B cell (primary cell): Measurements from ENCODE around the gene SUGCT. TPM values are rescaled to one million over a fixed set of nuclear protein-coding genes. Genes with fewer than 3 reads are reported as not detected.

Source experiments
- ATAC-seq: fragments of 200-7000 bp; cut with Tn5 transposase; one replicate; pipeline ENCODE4 v1.10.0; 2021; ENCODE audit warnings: low read depth, mild to moderate bottlenecking, moderate number of reproducible peaks, moderate library complexity
- CTCF ChIA-PET: fragments of 350-600 bp; sonication (Branson Sonifier 250); formaldehyde crosslinking; loops from one replicate; lab custom pipeline; 2021; ENCODE audit warnings: antibody characterized with exemption, inconsistent platforms; lab: Charles Lee
- POLR2A ChIA-PET: fragments of 350-600 bp; sonication (Branson Sonifier 250); formaldehyde crosslinking; loops from one replicate; lab custom pipeline; 2021; ENCODE audit warnings: antibody characterized with exemption; lab: Charles Lee
- DNase-seq: peaks from one replicate; pipeline ENCODE4 v3.0.0; 2013
- H2AFZ ChIP-seq: 2 replicates; pipeline ENCODE4 v1.6.1; 2012; ENCODE audit warnings: mild to moderate bottlenecking, low read depth, low read length; ENCODE audit not compliant: insufficient read depth, poor library complexity, severe bottlenecking
- H3K27ac ChIP-seq, 2 donors: 1 replicate in 1 of 2; 2 replicates in 1 of 2; pipeline ENCODE4 v1.5.1; 2012 to 2013; ENCODE audit warnings: low read length in 2 of 2, mild to moderate bottlenecking in 2 of 2, moderate library complexity in 1 of 2
- H3K27me3 ChIP-seq, 4 experiments: fragments of 200-600 bp in 1 of 4; sonication (generic) in 1 of 4; replicated peaks in 1 of 4; 1 replicate in 2 of 4; 2 replicates in 2 of 4; pipeline versions ENCODE4 v1.6.1 to v1.7.0; 2013 to 2016; ENCODE audit warnings: low read length in 3 of 4, mild to moderate bottlenecking in 2 of 4, mixed read lengths in 1 of 4, moderate library complexity in 1 of 4; ENCODE audit not compliant: insufficient read depth in 4 of 4, control insufficient read depth in 3 of 4; ENCODE audit errors: control extremely low read depth in 1 of 4
- H3K36me3 ChIP-seq, 2 experiments: replicated peaks in 1 of 2; 1 replicate in 1 of 2; 2 replicates in 1 of 2; pipeline versions ENCODE4 v1.6.1 to v1.7.1; 2013; ENCODE audit warnings: low read length in 1 of 2; ENCODE audit not compliant: insufficient read depth in 2 of 2, control insufficient read depth in 1 of 2; ENCODE audit errors: control extremely low read depth in 1 of 2, extremely low read depth in 1 of 2
- H3K4me1 ChIP-seq, 2 donors: fragments of 200-600 bp in 1 of 2; sonication (generic) in 1 of 2; 1 replicate in 1 of 2; 2 replicates in 1 of 2; pipeline versions ENCODE4 v1.5.1 to v1.6.1; 2013 to 2017; ENCODE audit warnings: low read length in 2 of 2; ENCODE audit not compliant: control insufficient read depth in 2 of 2, insufficient read depth in 2 of 2
- H3K4me2 ChIP-seq: replicated peaks from 2 replicates; pipeline ENCODE3; 2012; ENCODE audit warnings: mild to moderate bottlenecking, low read depth, low read length; ENCODE audit not compliant: poor library complexity, severe bottlenecking
- H3K4me3 ChIP-seq, 5 experiments: fragments of 200-600 bp in 1 of 5; sonication (generic) in 1 of 5; 1 replicate in 3 of 5; 2 replicates in 2 of 5; pipeline versions ENCODE4 v1.5.1 to v1.7.0; 2011 to 2016; ENCODE audit warnings: low read length in 4 of 5, mild to moderate bottlenecking in 4 of 5, low read depth in 2 of 5, control low read depth in 1 of 5, moderate library complexity in 1 of 5; ENCODE audit not compliant: insufficient read depth in 1 of 5; ENCODE audit errors: control extremely low read depth in 1 of 5, extremely low read depth in 1 of 5
- H3K79me2 ChIP-seq: fragments of 200-600 bp; sonication (generic); one replicate; pipeline ENCODE4 v1.6.0; 2016; ENCODE audit warnings: low read length; ENCODE audit not compliant: control insufficient read depth, insufficient read depth
- H3K9ac ChIP-seq: fragments of 200-600 bp; sonication (generic); 2 replicates; pipeline ENCODE4 v1.6.1; 2017; ENCODE audit warnings: mild to moderate bottlenecking, low read length, moderate library complexity
- H3K9me3 ChIP-seq, 3 donors: one replicate each; pipeline versions ENCODE4 v1.6.1 to v1.7.1; 2013; ENCODE audit warnings: low read length in 2 of 3; ENCODE audit not compliant: control insufficient read depth in 2 of 3, insufficient read depth in 1 of 3; ENCODE audit errors: control extremely low read depth in 1 of 3
- H4K20me1 ChIP-seq: 2 replicates; pipeline ENCODE4 v1.6.0; 2012; ENCODE audit warnings: mild to moderate bottlenecking, low read length; ENCODE audit not compliant: insufficient read depth, control insufficient read depth, poor library complexity, severe bottlenecking
- H3K27ac Mint-ChIP-seq: one replicate; pipeline ENCODE4 v1.8.0; 2021; ENCODE audit warnings: mixed read lengths
- H3K27me3 Mint-ChIP-seq: one replicate; pipeline ENCODE4 v1.8.0; 2021; ENCODE audit warnings: mixed read lengths
- H3K4me1 Mint-ChIP-seq: one replicate; pipeline ENCODE4 v1.8.0; 2021; ENCODE audit warnings: mixed read lengths
- H3K4me3 Mint-ChIP-seq: one replicate; pipeline ENCODE4 v1.8.0; 2021; ENCODE audit warnings: mixed read lengths
- H3K9me3 Mint-ChIP-seq: one replicate; pipeline ENCODE4 v1.8.0; 2022; ENCODE audit warnings: mixed read lengths; ENCODE audit not compliant: insufficient read depth
- EZH2 ChIP-seq: IDR thresholded peaks from 2 replicates; pipeline ENCODE4 v1.6.1; 2012; ENCODE audit warnings: borderline replicate concordance, low read depth, mild to moderate bottlenecking, moderate library complexity, low read length; ENCODE audit not compliant: insufficient read depth, poor library complexity, severe bottlenecking
- whole genome bisulfite sequencing: methylation state at CpG from one replicate; pipeline ENCODE4 v1.1.5; 2013; ENCODE audit warnings: missing lambda C conversion rate; ENCODE audit not compliant: insufficient coverage; 5-methylcytosine and 5-hydroxymethylcytosine counted together
- intact Hi-C: fragments of 100-400 bp; cut with micrococcal nuclease; formaldehyde crosslinking; loops from one replicate; pipeline ENCODE4 v1.10.0; 2022
- polyA plus RNA-seq: library from polyadenylated mRNA; depleted of rRNA; stranded (reverse); fragments of >200 nt; gene quantifications from 2 replicates; pipeline ENCODE4 v1.2.3, GENCODE V29; 2012
- total RNA-seq, 2 donors: library from RNA; stranded (reverse); fragments of 120-200 nt in 1 of 2; gene quantifications; 1 replicate in 1 of 2; 2 replicates in 1 of 2; pipeline versions ENCODE4 v1.2.3 to v1.2.4, GENCODE V29; 2013 to 2022
- TF ChIP-seq, protein P1 (sequence below): fragments of 200-600 bp; IDR thresholded peaks from one replicate; pipeline ENCODE4 v1.8.0; 2022; ENCODE audit warnings: antibody characterized with exemption, mild to moderate bottlenecking

SUGCT gene
- total and polyA plus RNA-seq, 2 donors (not counting 1 experiment from before 2014, with no cell fraction given) = 0.19 to 0.86 TPM

DNA sequence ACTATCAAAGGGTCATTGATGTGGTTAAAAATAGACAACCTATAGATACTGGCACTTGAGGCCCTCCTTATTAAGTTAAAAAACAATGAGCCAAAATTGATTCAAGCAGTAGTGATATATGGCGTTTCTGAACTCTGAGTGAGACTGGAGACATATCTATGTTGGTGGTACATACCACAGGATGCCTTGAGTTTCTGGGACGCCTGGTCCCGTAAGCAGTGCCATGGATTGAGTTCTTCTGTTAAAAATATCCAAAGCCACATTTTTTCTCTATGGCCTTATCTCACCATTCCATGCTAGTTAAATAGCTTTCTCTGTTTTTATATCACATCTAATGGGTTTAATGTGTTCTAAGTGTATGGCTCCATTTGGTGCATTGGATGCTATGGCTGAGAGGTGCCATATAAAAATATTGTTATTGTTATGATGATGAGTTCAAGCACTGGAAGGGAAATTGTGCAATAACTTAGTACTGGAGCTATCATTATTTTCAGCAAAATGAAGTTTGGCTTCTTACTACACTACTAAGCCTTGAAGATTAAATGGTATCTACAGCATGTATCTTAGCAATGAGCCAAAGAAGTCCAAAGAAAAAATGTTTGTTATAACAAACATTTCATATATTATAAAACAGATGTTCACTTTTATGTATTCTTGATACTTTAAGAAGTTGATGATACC, 713.9 kb downstream of the SUGCT start:
- Histone ChIP-seq H3K9ac (no peak overlapping the region), H3K4me3 (no peak overlapping the region), H4K20me1 (no peaks in the 10 kb centered on the region), H3K79me2 (no peaks in the 10 kb centered on the region), H3K4me1 (no peaks in the 10 kb centered on the region), H3K36me3 (no peaks in the 10 kb centered on the region), H3K4me2 (no peak overlapping the region), H3K27ac (no peak overlapping the region), H3K27me3 (no peaks in the 10 kb centered on the region), H2AFZ (no peak overlapping the region), H3K9me3 (peaks cover 0 to 7% (median 0%) of the 10 kb centered on the region in 3 donors)
- ChIA-PET POLR2A (no interaction called here), CTCF (no interaction called here)
- WGBS = no CpG with 5 or more reads among the region's 3 CpGs
- Mint-ChIP-seq H3K9me3 (no peaks in the 10 kb centered on the region), H3K27me3 (no peaks in the 10 kb centered on the region), H3K4me3 (no peak overlapping the region), H3K27ac (no peak overlapping the region), H3K4me1 (peaks cover 5% of the 10 kb centered on the region)
- intact Hi-C loops = no loop called here
- DNase-seq (no peak), ATAC-seq (no peak)
- TF ChIP-seq EZH2 = no peak
- TF ChIP-seq, protein P1, sequence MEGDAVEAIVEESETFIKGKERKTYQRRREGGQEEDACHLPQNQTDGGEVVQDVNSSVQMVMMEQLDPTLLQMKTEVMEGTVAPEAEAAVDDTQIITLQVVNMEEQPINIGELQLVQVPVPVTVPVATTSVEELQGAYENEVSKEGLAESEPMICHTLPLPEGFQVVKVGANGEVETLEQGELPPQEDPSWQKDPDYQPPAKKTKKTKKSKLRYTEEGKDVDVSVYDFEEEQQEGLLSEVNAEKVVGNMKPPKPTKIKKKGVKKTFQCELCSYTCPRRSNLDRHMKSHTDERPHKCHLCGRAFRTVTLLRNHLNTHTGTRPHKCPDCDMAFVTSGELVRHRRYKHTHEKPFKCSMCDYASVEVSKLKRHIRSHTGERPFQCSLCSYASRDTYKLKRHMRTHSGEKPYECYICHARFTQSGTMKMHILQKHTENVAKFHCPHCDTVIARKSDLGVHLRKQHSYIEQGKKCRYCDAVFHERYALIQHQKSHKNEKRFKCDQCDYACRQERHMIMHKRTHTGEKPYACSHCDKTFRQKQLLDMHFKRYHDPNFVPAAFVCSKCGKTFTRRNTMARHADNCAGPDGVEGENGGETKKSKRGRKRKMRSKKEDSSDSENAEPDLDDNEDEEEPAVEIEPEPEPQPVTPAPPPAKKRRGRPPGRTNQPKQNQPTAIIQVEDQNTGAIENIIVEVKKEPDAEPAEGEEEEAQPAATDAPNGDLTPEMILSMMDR = no peak

DNA sequence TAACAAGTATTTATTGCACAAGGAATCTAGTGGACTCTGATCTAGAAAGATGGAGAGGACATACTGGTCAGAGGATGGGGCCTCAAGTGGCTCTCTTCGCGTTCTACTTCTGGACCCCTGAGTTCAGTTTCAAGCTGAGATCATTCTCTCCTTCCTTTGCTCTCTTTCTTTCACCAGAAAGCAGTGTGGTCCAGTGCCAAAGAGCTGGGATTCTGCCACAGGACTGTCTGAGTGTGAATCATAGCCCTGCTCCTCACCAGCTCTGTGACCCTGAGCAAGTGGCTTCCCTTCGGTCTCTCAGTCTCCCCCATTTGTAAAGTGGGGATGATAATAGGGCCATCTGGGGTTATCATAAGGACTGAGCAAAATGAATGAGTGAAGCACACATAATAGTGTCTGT, 715.2 kb downstream of the SUGCT start:
- Histone ChIP-seq H3K4me3 (no peak overlapping the region), H3K4me2 (no peak overlapping the region), H3K9ac (no peak overlapping the region), H2AFZ (no peak overlapping the region), H3K27ac (no peak overlapping the region), H3K4me1 (no peaks in the 10 kb centered on the region), H3K9me3 (no peaks in the 10 kb centered on the region), H3K27me3 (no peaks in the 10 kb centered on the region), H4K20me1 (no peaks in the 10 kb centered on the region), H3K36me3 (no peaks in the 10 kb centered on the region), H3K79me2 (no peaks in the 10 kb centered on the region)
- ChIA-PET POLR2A (no interaction called here), CTCF (no interaction called here)
- ATAC-seq = no peak
- Mint-ChIP-seq H3K4me3 (no peak overlapping the region), H3K27ac (no peak overlapping the region), H3K27me3 (no peaks in the 10 kb centered on the region), H3K4me1 (peaks cover 5% of the 10 kb centered on the region), H3K9me3 (no peaks in the 10 kb centered on the region)
- TF ChIP-seq EZH2 = no peak
- TF ChIP-seq, protein P1 = no peak
- intact Hi-C loops = no loop called here
- whole genome bisulfite sequencing = 94% methylated on average over 3 of the region's 3 CpGs
- no peak for DNase-seq
